Kidney glomerular epithelial cell (primary cell): ENCODE measurements around the gene SLC39A10.
"Not testable (repeated sequence)": the region's sequence is repeated elsewhere in the genome, so short reads cannot be mapped to it uniquely, and the experiment has no call there.

Source experiments
- DNase-seq: peaks from one replicate; lab custom pipeline; 2025; lab: John Stamatoyannopoulos, UW

SLC39A10 gene

DNA sequence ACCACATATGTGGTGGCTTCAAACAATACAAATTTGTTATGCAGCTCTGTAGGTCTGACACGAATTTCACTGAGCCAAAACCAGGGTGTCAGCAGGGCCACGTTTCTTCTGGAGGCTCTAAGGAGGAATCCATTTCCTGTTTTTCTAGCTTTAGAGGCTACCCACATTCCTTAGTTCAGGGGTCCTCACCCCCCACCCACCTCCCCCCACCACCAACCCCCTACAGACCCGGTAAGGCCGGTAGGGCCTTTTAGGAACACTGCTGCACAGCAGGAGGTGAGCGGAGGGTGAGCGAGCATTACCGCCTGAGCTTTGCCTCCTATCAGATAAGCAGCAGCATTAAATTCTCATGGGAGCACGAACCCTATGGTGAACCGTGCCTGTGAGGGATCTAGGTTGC is 10.6 kb upstream of the SLC39A10 start:
- DNase-seq, result no peak

DNA sequence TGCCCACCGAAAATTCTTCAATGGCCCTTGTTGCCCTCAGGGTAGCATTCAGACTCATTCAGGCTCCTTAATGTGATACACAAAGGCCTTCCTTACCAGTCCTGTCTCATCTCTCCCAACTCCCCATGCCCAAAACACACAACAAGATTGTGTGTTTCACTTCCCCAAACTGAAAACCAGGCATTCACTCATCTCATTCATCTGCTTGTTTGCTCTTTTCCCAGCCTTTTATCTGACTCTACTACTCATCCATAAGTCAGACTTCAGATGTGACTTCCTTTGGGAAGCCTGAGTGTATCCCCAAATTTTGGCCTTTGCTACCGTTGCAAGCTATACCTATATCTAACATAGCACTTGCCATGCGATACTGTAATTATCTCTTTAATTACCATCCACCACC is 9.7 kb upstream of the SLC39A10 start:
- no peak for DNase-seq

DNA sequence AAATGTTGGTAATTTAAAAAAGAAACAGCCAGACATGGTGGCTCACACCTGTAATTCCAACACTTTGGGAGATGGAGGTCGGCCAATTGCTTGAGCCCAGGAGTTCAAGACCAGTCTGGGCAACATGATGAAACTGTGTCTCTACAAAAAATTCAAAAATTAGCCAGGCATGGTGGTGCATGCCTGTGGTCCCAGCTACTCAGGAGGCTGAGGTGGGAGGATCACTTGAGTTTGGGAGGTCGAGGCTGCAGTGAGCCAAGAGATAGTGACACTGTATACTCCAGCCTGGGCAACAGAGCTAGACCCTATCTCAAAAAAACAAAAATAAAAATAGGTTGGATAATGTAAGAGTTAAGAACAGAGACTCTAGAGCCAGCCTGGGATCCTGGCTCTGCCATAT is 8.7 kb upstream of the SLC39A10 start:
- not testable (repeated sequence) for DNase-seq

DNA sequence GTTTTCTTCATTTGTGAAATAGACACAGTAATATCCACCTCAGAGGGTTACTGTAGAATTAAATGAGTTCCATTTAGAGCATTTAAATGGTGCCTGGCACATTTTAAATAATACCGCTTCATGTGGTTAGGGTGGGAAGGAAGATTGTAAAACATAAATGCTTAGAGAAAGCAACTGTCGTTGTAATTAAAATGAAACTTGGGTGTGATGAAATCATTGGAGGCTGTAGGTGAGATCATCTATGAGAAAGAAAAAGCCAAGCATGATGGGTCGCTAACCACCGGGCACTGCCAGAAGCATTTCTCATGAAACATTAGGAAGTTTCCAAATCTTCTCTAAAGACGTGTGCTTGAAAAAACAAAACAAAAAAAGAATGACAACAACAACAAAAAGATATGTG is 8.2 kb upstream of the SLC39A10 start:
- no peak for DNase-seq

DNA sequence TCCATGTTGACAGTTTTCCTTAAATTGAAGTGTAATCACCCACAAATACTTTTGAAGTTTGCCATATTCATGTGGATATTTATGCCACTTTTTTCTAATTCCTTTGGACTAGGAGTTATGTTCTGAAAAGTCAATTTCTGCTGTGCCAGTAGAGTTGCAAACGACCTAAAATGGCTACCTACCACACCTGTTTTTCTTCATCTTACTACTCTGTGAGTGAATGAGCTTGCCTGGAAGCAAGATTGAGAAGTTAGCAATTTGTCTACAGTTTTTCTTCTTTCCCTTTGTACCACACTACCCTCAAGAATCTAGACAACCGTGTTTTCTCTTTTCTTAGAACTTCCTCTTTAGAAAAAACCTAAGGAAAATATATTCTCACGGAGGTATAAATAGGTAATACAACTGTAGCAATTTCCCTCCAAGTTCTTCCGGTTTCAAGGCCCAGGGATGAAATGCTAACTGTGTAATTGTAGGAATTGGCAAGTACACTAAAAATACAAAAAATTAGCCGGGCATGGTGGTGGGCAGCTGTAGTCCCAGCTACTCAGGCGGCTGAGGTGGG is 7.3 kb upstream of the SLC39A10 start:
- no peak for DNase-seq

DNA sequence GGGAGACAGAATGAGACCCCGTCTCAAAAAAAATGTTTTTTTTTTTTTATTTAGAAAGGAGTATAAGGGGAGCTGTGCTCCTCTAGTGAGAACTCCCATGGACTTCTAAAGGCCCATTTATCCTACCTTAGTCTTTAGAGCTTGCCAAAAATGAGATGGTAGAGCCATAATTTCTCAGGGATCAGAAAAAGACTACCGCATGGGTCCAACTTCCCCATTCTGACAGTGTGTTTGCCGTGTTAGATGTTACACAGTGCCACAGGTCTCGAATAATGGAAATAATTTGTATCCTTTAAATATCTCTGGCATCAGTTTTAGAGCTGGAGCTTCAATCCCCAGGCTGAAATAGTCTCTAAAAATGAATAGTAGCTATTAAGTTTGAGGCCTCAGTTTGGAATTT is 6.0 kb upstream of the SLC39A10 start:
- no peak for DNase-seq

DNA sequence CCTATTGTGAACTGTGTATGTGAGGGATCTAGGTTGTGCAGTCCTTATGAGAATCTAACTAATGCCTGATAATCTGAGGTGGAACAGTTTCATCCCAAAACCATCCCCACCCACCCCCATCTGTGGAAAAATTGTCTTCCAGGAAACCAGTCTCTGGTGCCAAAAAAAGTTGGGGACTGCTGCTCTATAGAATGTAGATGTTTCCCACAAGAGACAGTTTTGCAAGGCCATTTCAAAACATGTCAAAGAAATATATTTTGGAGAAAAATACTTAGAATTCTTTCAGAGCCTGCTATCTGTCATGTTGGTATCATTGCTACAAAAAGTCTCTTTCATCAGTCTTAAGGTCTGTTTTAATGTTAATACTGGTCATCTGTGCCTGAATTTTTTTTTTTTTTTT is 4.1 kb upstream of the SLC39A10 start:
- no peak for DNase-seq

DNA sequence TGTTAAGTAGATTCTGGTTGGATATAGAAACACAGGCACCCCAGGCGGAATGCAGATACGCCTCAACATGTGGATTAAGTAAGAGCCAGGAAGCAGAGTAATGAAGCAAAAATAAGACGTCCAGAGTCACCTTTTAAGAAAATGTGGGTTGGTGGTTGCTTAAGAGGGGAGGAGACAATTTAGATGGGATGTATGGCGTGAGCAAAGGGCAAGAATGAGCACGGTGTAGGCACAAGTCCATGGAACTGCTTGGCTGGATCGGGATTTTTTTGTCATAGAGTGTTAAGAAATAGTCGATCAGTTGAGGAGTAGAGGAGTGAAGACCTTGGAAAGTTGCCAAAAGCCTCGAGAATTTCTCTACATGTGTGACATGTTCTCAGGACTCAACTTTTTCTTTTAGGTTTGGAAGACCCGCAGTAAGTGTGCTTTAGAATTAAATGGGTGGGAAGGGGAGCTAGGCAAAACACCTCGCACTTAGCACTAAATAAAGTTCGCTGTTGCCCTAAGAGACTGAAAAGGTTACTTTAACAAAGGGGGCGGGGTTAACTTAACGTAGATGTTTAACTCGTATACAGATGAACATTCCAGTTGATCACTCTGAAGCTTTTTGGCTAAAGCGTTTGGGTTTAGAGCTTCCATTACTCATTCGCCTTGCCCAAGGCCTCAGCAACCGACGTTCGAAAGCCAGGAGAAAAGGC is 716 bp upstream of the SLC39A10 start:
- DNase-seq, result no peak

DNA sequence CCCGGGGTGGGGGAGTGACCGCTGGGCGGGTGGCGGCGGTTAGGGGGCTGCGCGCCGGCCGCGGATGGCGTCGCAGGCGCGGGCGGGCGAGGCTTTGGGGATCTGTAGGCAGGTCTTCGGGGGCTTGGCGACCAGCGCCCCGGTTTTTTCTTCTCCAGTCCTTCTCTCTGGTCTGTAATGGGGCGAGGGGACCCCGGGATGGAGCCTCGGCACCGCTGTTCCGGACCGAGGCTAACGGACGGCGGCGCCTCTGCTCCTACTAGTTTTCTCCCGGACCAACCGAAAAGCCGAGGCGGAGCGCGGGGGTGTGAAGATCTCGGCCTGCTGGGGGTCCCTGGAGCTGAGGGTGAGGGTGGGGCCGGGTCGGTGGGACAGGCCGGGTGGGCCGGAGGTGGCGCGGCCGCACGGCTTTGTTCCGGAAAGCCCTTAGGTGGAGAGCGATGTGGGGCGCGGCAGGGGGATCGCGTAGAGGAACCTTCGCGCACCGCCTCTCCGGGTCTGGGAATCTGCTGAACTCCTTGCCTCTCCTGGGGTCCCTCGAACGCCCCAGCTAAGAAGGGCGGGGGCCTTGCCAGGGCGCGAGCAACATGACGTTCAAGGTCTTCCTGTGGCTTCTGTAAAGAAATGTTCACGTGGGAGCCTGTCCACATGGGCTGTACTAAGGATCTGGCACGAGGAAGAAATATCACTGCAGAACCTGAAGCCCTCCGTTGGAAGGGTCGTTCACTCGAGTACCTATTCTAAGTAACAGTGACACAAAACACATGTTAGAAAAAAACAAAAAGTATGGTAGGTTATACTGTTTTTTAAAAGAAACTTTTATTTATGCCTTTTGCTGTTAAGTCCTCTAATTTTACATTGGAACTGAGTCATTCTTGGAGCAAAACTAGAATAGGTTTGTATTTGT is 861 bp downstream of the SLC39A10 start:
- peak; percentile 72 for DNase-seq

DNA sequence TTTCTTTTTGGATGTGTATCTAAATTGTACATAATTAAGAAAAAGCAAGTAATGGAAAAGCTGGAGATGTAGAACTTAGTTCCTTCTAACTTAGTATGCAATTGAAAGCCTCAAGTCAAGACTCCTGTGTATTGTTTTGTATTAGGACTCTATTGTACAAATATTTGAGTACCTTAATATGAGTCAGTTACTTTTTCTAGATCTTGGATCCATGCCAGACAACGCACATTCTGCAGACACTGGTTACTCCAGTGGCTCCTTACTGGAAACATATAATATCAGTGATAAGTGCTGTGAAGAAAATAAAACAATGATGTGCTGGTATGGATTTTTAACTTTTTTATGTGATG is 1.5 kb downstream of the SLC39A10 start:
- DNase-seq, result peak; percentile 86

DNA sequence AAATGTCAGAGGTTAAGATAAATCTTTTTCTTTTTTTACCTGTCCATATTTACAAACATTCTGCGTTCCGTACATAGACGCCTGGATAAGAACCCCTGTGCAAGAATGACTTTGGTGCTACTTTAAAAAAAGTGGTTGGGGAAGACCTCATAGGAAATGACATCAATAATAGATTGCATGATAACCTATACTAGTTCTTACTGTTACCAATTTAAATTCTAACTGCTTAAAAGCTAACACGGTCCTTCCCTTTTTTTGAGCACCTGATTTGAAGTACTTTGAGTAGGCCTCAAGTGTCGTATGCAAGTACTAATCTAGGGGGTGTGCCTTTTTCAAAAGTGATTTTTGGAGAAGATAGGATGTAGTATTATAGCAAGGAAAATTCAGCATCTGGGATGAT is 2.1 kb downstream of the SLC39A10 start:
- peak; percentile 18 for DNase-seq

DNA sequence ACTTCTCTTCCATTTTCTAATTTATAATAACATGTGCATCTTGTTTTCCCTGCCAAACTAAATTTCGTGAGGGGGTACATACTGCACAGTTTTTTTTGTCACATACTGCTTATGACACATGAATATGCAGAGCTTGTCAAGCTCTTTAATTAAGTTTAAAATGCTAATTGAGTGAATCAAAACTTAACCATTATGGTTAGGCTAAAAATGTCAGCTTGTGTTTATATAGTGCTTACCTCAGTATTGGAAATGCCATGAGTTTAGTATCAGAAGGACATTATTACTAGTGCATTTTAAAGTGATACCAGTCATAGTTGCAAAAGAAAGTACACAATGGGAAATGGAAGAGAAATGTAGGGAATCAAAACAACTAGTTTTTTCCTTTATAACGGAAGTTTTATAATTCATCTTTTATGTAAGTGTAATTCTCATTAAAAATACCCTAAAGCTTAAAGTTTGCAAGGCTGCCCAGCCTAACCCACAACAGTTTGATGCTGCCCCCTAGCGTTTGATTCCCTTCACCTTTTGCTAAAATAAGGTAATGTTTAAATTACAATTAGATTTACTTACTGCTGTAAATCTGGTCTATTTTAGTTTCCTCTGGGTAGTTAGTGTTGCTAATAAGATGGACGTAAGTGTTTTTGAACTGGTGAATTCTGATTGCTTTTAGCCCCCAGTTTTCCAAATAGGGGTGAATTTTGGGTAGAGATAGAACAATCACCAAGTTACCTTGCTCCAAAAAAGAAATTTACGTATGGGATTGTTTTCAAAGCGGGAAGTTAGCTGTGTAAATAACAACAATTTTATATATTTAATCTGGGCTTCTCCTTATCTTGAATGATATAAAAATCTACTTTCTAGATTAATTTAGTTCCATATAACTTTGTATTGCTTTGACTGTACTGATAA is 3.2 kb downstream of the SLC39A10 start:
- peak; percentile 75 for DNase-seq

DNA sequence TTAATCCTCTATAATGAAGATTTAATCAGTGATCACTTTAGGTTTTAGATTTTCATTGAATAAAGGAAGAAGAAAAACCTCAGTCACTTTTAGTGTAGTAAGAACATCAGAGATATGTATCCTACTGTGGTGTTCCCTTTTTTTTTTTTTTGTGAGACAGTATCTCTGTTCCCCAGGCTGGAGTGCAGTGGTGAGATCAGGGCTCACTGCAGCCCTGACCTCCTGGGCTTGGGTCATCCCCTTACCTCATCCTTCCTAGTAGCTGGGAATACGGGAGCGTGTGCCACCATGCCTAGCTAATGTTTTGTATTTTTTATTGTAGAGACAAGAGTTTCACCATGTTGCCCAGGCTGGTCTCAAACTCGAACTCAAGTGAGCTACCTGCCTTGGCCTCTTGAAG is 5.1 kb downstream of the SLC39A10 start:
- peak; percentile 9 for DNase-seq

DNA sequence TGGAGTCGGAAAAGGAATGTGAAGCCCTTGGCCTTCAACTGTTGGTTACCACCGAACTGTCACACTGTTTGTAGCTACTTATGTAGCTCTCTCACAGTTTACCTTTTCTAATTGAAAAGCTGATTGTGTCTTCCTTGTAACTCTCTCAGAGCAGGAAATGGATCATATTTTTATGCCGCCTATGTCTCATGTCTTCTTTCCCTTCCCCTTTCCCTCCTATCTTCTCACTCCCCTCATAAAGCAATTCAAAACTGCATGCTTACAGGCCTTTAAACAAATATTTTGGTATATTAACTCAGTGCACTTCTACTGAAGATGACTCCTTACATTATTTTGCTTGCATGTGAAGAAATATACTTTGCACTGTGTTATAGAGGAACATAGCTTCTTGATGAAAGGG is 6.0 kb downstream of the SLC39A10 start:
- no peak for DNase-seq

DNA sequence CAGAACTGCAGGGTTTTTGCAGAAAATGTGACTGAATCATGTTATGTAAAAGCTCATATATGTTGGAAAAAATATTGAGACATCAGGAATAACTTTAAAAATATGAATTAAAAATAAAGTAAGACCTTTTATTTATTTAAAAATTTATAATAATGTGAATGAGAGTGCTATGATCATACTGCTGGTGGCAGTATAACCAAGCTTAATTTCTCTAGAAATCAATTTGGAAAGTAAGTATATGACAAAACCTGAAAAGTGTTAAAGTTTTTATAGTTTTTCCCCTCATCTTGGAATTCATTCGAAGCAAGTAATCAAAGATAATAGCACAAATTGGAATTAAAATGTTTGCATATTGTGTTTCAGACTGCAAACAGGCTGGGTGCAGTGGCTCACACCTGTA is 7.5 kb downstream of the SLC39A10 start:
- DNase-seq, result no peak

DNA sequence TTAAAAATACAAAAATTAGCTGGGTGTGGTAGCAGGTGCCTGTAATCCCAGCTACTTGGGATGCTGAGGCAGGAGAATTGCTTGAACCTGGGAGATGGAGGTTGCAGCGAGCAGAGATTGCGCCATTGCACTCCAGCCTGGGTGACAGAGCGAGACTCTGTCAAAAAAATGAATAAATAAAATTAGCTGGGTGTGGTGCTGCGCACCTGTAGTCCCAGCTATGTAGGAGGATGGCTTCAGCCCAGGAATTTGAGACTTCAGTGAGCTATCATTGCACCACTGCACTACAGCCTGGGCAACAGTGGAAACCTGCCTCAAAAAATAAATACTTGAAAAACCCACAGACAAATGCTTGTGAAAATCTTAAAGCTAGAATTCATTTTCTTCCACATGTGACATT is 8.1 kb downstream of the SLC39A10 start:
- DNase-seq, result not testable (repeated sequence)

DNA sequence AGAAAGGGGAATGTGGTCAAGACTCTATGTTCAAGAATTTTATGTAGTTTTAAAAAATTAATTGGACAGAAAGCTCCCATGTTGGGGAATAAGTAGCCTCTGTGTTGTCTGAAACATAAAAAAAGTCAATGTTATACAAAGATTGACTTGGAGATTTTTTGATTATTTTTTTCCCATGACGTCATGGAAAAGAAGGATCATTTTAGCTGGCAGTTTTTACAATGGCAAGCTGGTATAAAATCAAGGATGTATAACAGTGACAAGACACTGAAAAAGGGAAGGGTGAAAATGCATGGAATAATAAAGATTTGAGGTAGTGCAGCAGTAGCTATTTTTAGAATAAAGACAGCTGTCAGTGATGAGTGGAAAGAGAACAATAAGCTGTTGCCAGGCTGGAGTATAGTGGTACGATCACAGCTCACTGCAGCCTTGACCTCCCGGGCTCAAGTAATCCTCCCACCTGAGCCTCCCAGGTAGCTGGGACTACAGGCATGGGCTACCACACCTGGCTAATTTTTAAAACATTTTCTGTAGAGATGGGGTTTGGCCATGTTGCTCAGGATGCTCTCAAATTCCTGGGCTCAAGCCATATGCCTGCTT is 9.2 kb downstream of the SLC39A10 start:
- DNase-seq, result no peak

DNA sequence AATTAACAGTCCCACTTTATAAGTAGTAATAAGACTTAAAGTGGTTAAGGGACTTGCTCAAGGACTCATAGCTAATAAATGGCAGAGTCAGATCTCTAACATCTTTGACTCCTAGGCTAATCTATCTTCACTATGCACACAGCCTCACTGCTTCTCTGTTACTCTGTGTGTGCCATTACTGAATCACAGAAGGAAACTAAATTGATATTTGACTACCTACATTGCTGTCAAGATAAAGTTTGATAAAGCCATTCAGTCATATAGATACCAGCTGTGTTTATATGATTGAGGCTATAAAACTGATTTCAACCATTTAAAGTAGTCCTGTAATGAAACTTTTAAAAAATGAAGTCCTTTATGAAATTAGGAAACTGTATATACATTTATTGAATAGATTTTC is 10.9 kb downstream of the SLC39A10 start:
- no peak for DNase-seq

DNA sequence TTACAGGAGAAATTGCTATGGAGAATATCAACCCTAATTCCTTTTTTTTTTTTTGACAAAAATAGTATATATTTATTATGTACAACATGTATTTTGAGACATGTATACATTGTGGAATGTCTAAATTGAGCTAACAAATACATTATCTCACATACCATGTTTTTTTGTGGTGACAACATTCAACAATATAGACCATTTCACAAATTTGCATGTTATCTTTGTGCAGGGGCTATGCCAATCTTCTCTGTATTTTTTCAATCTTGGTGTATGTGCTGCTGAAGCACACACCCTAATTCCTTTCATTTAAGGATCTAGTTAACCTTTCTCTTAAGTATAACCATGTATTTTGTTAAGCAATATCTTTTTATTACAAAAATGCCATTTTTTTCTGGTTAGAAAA is 13.2 kb downstream of the SLC39A10 start:
- no peak for DNase-seq

DNA sequence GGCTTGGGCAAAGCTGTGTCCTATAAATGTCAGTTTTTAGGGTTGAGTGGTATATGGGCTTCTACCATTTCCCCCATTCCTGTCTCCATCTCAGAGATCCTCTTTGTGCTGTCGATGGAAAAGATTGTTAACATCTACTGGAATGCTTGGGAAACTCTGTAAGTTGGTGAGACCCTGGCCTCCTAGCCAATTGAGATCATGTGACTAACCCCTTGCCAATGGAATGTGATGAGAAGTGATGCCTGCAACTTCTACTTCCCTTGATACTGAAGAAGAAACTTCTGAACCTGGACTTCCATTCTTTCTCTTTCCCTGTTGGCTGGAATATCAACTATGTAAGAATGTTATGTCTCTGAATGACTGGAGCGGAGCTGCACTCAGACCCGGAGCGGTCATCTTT is 14.5 kb downstream of the SLC39A10 start:
- DNase-seq, result no peak

DNA sequence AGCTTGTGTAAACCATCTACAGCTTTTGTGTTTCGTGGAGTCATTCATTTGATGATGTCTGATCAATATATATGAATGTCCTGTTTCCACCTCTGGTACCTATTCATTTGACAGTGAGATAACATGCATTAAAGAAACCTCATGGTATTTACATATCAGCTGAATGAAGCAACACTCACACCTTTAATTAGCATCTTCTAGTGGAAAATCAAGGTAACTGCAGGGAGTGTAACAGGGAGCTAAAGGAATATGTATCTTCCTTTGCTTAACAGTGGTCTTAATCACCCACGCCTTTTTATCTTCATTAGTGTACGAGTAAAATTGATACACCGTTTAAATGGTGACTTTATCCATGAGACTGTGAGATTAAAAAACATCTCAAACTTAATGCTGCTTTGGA is 15.6 kb downstream of the SLC39A10 start:
- no peak for DNase-seq
